ENCODE results near the gene WWOX.

The WWOX gene

GRCh38 chr16:78654929-78655328 is 555.5 kb downstream of the WWOX start:
- H3K4me3 ChIP-seq (ENCODE audit: low read depth, low read length) = no peak overlapping the region
- POLR2A ChIA-PET = no interaction called here
- no peak for TF ChIP-seq CTCF (IDR thresholded peaks at IDR 0.05; ENCODE audit: insufficient read depth, low read length, missing control alignments)
- CTCF ChIA-PET = no interaction called here
- no peak for DNase-seq (ENCODE audit: low read depth, low spot score)

GRCh38 chr16:78655331-78656113 is 556.1 kb downstream of the WWOX start:
- no peak for DNase-seq (ENCODE audit: low read depth, low spot score)
- H3K4me3 ChIP-seq (ENCODE audit: low read depth, low read length) = no peak overlapping the region
- POLR2A ChIA-PET = no interaction called here
- CTCF ChIA-PET = no interaction called here
- no peak for TF ChIP-seq CTCF (IDR thresholded peaks at IDR 0.05; ENCODE audit: insufficient read depth, low read length, missing control alignments)

GRCh38 chr16:78656887-78657286 is 557.4 kb downstream of the WWOX start:
- H3K4me3 ChIP-seq (ENCODE audit: low read depth, low read length) = no peak overlapping the region
- no peak for TF ChIP-seq CTCF (IDR thresholded peaks at IDR 0.05; ENCODE audit: insufficient read depth, low read length, missing control alignments)
- DNase-seq (ENCODE audit: low read depth, low spot score) = no peak
- ChIA-PET CTCF (no interaction called here), POLR2A (no interaction called here)

GRCh38 chr16:78659216-78659615 is 559.8 kb downstream of the WWOX start:
- POLR2A ChIA-PET = no interaction called here
- CTCF ChIA-PET = no interaction called here

GRCh38 chr16:78659668-78660217 is 560.3 kb downstream of the WWOX start:
- no peak for TF ChIP-seq CTCF (IDR thresholded peaks at IDR 0.05; ENCODE audit: insufficient read depth, low read length, missing control alignments)
- DNase-seq (ENCODE audit: low read depth, low spot score) = no peak
- no peak overlapping the region for H3K4me3 ChIP-seq (ENCODE audit: low read depth, low read length)
- ChIA-PET CTCF (no interaction called here), POLR2A (no interaction called here)

More at GRCh38 chr16:78659216-78659615, 559.8 kb downstream of the WWOX start:
- no peak overlapping the region for H3K4me3 ChIP-seq (ENCODE audit: low read depth, low read length)
- TF ChIP-seq CTCF (IDR thresholded peaks at IDR 0.05; ENCODE audit: insufficient read depth, low read length, missing control alignments) = no peak
- DNase-seq (ENCODE audit: low read depth, low spot score) = no peak

GRCh38 chr16:78660795-78661194 is 561.3 kb downstream of the WWOX start:
- ChIA-PET POLR2A (no interaction called here), CTCF (no interaction called here)
- DNase-seq (ENCODE audit: low read depth, low spot score) = no peak
- no peak overlapping the region for H3K4me3 ChIP-seq (ENCODE audit: low read depth, low read length)
- no peak for TF ChIP-seq CTCF (IDR thresholded peaks at IDR 0.05; ENCODE audit: insufficient read depth, low read length, missing control alignments)

Data from AG04449 (cell line).